GM12864 (cell line): ENCODE results near the gene LRP11.
A peak's percentile ranks its signal among the peaks of the same experiment; 100 is the strongest.

Source experiments
- DNase-seq: peaks from one replicate; pipeline ENCODE4 v3.0.0-alpha.2; 2011; ENCODE audit warnings: low read depth
- H3K4me3 ChIP-seq: 2 replicates; pipeline ENCODE4 v1.5.1; 2011; ENCODE audit warnings: mild to moderate bottlenecking, low read depth, low read length, control low read depth
- TF ChIP-seq, protein P1 (sequence below): IDR thresholded peaks from 2 replicates; pipeline ENCODE4 v1.5.1; 2011; ENCODE audit warnings: low read depth, mild to moderate bottlenecking, moderate library complexity, low read length, control low read depth, inconsistent platforms; ENCODE audit errors: missing control alignments

LRP11 gene

DNA sequence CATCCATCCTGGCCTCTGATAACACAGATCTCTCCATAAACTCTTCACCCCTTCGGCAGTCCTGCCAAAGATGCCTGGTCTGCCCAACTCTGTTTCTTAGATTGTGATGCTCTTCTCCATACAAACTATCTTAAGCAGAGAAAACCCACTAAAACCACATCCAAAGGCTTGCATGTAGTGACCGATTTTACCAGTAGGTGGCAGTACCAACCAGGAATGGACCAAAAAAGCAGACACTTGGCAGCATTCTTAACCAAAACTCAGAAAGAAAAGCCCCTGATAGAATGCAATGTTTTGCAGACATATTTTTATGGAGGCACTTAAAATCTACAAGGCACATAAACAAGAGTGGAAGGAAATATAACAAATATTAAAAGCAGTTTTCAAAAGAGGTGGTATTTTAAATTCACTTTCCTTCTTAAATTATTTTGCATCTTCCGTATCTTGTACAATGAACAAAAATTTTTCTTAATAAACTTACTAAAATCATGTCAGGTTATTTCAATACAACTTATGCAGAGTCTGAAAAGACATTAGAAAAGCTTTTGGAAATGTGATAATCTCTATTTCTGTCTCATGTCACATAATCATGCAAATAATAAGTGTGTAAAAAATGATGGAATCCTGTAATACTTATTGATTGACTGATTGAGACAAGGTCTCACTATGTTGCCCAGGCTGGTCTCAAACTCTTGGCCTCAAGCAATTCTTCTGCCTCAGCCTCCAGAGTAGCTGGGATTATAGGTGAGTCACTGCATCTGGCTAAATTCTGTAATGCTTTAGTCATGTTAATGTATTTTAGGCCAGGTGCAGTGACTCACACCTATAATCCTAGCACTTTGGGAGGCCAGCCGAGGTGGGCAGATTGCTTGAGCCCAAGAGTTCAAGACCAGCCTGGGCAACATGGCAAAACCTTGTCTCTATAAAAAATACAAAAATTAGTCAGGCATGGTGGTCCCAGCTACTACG, 29.4 kb downstream of the LRP11 start:
- H3K4me3 ChIP-seq = no peak overlapping the region

GRCh38 chr6:149833651-149834050, 30.5 kb downstream of the LRP11 start:
- no peak for DNase-seq
- TF ChIP-seq, protein P1, sequence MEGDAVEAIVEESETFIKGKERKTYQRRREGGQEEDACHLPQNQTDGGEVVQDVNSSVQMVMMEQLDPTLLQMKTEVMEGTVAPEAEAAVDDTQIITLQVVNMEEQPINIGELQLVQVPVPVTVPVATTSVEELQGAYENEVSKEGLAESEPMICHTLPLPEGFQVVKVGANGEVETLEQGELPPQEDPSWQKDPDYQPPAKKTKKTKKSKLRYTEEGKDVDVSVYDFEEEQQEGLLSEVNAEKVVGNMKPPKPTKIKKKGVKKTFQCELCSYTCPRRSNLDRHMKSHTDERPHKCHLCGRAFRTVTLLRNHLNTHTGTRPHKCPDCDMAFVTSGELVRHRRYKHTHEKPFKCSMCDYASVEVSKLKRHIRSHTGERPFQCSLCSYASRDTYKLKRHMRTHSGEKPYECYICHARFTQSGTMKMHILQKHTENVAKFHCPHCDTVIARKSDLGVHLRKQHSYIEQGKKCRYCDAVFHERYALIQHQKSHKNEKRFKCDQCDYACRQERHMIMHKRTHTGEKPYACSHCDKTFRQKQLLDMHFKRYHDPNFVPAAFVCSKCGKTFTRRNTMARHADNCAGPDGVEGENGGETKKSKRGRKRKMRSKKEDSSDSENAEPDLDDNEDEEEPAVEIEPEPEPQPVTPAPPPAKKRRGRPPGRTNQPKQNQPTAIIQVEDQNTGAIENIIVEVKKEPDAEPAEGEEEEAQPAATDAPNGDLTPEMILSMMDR = no peak
- no peak overlapping the region for H3K4me3 ChIP-seq

More for the DNA sequence above, 29.4 kb downstream of the LRP11 start:
- no peak for DNase-seq
- TF ChIP-seq, protein P1 = peak; percentile 78

DNA sequence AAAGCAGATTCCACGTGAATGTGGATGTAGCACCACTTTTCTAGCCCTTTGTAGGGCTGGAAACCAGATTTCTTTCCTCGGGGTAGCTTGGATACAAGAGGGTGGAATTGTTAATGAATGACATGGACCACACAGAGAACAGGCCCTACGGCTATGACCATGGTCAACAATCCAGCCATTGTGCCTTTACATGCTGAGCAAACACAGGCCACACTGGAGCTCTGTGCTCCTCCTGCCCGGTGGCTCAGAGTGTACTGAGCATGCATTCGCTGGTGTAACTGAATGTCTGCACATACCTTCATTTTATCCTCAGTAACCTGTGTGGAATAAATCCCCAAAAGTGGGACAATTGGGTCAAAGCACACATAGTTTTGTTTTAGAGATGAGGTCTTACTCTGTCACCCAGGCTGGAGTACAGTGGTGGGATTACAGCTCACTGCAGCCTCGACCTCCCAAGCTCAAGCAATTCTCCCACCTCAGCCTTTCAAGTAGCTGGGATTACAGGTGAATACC, 32.8 kb downstream of the LRP11 start:
- no peak for DNase-seq
- no peak overlapping the region for H3K4me3 ChIP-seq

GRCh38 chr6:149830731-149831307, 33.3 kb downstream of the LRP11 start:
- DNase-seq = no peak
- no peak overlapping the region for H3K4me3 ChIP-seq
- TF ChIP-seq, protein P1 = no peak

More for the DNA sequence above, 32.8 kb downstream of the LRP11 start:
- TF ChIP-seq, protein P1 = no peak

DNA sequence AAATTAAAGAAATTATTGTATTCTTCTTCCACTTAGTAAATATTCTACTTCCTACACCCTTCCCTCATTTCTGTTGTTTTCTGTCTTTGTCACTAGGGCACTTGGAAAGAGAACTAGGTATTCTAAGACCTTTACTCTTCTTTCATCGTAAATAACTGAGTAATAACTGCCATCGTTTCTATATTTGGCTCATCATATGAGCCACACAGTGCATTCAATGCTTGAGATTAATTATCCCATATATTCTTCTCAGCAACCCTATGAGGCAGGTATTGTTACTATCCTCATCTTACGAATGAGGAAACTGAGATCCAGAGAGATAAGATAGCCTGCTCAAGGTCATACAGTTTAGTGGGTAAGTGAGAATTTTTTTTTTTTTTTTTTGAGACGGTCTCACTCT, 38.9 kb downstream of the LRP11 start:
- no peak for DNase-seq
- H3K4me3 ChIP-seq = no peak overlapping the region
- TF ChIP-seq, protein P1 = no peak

GRCh38 chr6:149823013-149823412, 41.1 kb downstream of the LRP11 start:
- no peak overlapping the region for H3K4me3 ChIP-seq
- no peak for DNase-seq
- TF ChIP-seq, protein P1 = peak; percentile 21
